Measurements from ENCODE around the gene CCNE1. TPM values are rescaled to one million over a fixed set of nuclear protein-coding genes. Genes with fewer than 3 reads are reported as not detected.

The CCNE1 gene
- total and polyA plus RNA-seq, 2 of the 13 experiments (the other 11 are each of a cell fraction or from before 2014, with no cell fraction given), result 16.0 to 50.6 TPM

- BruUV-seq (replicated peaks), result no TSS peak
- H2AFZ ChIP-seq (ENCODE audit: low read length), result no peak overlapping the region
- H3K27ac ChIP-seq (ENCODE audit: extremely low read length, insufficient read depth, low read length), result no peak overlapping the region
- H3K79me2 ChIP-seq (ENCODE audit: insufficient read depth, low read length), result no peaks in the 10 kb centered on the region
- H3K9ac ChIP-seq (ENCODE audit: insufficient read depth, low read depth, low read length), result no peak overlapping the region
- H3K27me3 ChIP-seq (ENCODE audit: control insufficient read depth in 1 of 2, insufficient read depth in 2 of 2, low read length in 2 of 2), result peaks cover 0 to 8% of the 10 kb centered on the region in 2 experiments; a peak in 2 of 5 replicates
- peaks cover 17% of the 10 kb centered on the region for H3K4me1 ChIP-seq (ENCODE audit: insufficient read depth, low read length)
- ChIA-PET CTCF (ENCODE audit: low intra/inter-chr PET ratio, low total read pairs) (no interaction called here), POLR2A (interaction anchor here (1.7 kb wide), 1 partner anchor 10 kb away, joined by 3 read pairs; no protein-coding TSS in a partner anchor)
- no peaks in the 10 kb centered on the region for H3K36me3 ChIP-seq (replicated peaks in 1 of 2; ENCODE audit: control insufficient read depth in 1 of 2, insufficient read depth in 2 of 2, low read length in 2 of 2)
- intact Hi-C loops (cut with micrococcal nuclease; ENCODE audit: unreplicated experiment), result no loop called here
- in situ Hi-C loops (cut with HindIII; ENCODE audit: extremely low pct_ligation_motif_present, low pct_unique_long_range_greater_than_20kb), result no loop called here
- no peaks in the 10 kb centered on the region for H4K20me1 ChIP-seq (ENCODE audit: insufficient read depth, low read length)
- ATAC-seq (peak; percentile 59), FAIRE-seq (no peak), DNase-seq (ENCODE audit: low spot score) (no peak)
- H3K9me3 ChIP-seq (ENCODE audit: low read length), result no peaks in the 10 kb centered on the region
- 58% methylated on average over 17 of the region's 17 CpGs for WGBS (ENCODE audit: low lambda C conversion rate)
- H3K4me3 ChIP-seq (replicated peaks in 1 of 3; ENCODE audit: insufficient read depth in 1 of 3, low read depth in 2 of 3, low read length in 3 of 3), result no peak overlapping the region
- H3K4me2 ChIP-seq (ENCODE audit: low read depth, low read length), result no peak overlapping the region
- no peak for TF ChIP-seq ZNF143 (CRISPR knock-in tag; IDR thresholded peaks at IDR 0.05)
- TF ChIP-seq REL (CRISPR knock-in tag; conservative IDR thresholded peaks at IDR 0.05), result no peak
- no peak for TF ChIP-seq ZFP82 (CRISPR knock-in tag; IDR thresholded peaks at IDR 0.05; ENCODE audit: borderline replicate concordance)
- no peak for TF ChIP-seq NR0B2 (CRISPR knock-in tag; IDR thresholded peaks at IDR 0.05)
- TF ChIP-seq SMC3 (IDR thresholded peaks at IDR 0.05; ENCODE audit: low read length), result peak; percentile 27; the same call in 1 of the 2 replicates
- no peak for TF ChIP-seq TCF12 (IDR thresholded peaks at IDR 0.05)
- no peak for TF ChIP-seq TCF12 (CRISPR knock-in tag; IDR thresholded peaks at IDR 0.05)
- no peak for TF ChIP-seq AKAP8 (CRISPR knock-in tag; IDR thresholded peaks at IDR 0.05)
Observed at GRCh38 chr19:29834991-29835846, 23.4 kb downstream of the CCNE1 start.
